CD4-positive, alpha-beta T cell (primary cell): ENCODE results near the gene LDHD. TPM values are rescaled to one million over a fixed set of nuclear protein-coding genes. Genes with fewer than 3 reads are reported as not detected.

Source experiments
- ATAC-seq: fragments of 200-7000 bp; cut with Tn5 transposase; one replicate; pipeline ENCODE4 v1.10.0; 2022; ENCODE audit warnings: mild to moderate bottlenecking; ENCODE audit not compliant: poor library complexity
- CTCF ChIA-PET: fragments of 350-600 bp; sonication (Branson Sonifier 250); formaldehyde crosslinking; loops from one replicate; lab custom pipeline; 2021; ENCODE audit warnings: antibody characterized with exemption, inconsistent platforms; lab: Charles Lee
- POLR2A ChIA-PET: fragments of 350-600 bp; sonication (Branson Sonifier 250); formaldehyde crosslinking; loops from one replicate; lab custom pipeline; 2021; ENCODE audit warnings: antibody characterized with exemption, inconsistent platforms; lab: Charles Lee
- DNase-seq, 14 experiments: peaks; one replicate each; pipeline ENCODE4 v3.0.0-alpha.2; 2013 to 2020; ENCODE audit warnings: mixed read lengths in 2 of 14
- H3K27ac ChIP-seq, 2 donors: one replicate each; pipeline versions ENCODE4 v1.5.1 to v1.7.0; 2013; ENCODE audit warnings: low read length in 2 of 2, low read depth in 1 of 2, mild to moderate bottlenecking in 1 of 2
- H3K27me3 ChIP-seq, 2 experiments: 1 replicate in 1 of 2; 2 replicates in 1 of 2; pipeline versions ENCODE4 v1.6.1 to v1.7.0; 2013; ENCODE audit warnings: low read length in 2 of 2, control low read depth in 1 of 2, mild to moderate bottlenecking in 1 of 2, moderate library complexity in 1 of 2; ENCODE audit not compliant: insufficient read depth in 2 of 2, control insufficient read depth in 1 of 2
- H3K36me3 ChIP-seq: one replicate; pipeline ENCODE4 v1.6.1; 2013; ENCODE audit warnings: low read length, control low read depth; ENCODE audit not compliant: insufficient read depth
- H3K4me1 ChIP-seq: one replicate; pipeline ENCODE4 v1.6.1; 2013; ENCODE audit warnings: low read length, control low read depth; ENCODE audit not compliant: insufficient read depth
- H3K4me3 ChIP-seq: one replicate; pipeline ENCODE4 v1.5.1; 2013; ENCODE audit warnings: mild to moderate bottlenecking, low read length, moderate library complexity
- H3K9me3 ChIP-seq, 2 experiments: 1 replicate in 1 of 2; 2 replicates in 1 of 2; pipeline versions ENCODE4 v1.6.1 to v1.7.0; 2013; ENCODE audit warnings: low read length in 2 of 2, mild to moderate bottlenecking in 2 of 2, control low read depth in 1 of 2, moderate library complexity in 1 of 2; ENCODE audit not compliant: control insufficient read depth in 1 of 2, insufficient read depth in 1 of 2
- H3K27ac Mint-ChIP-seq: one replicate; pipeline ENCODE4 v1.8.0; 2020; ENCODE audit warnings: mixed read lengths
- H3K27me3 Mint-ChIP-seq: one replicate; pipeline ENCODE4 v1.8.0; 2021; ENCODE audit warnings: mixed read lengths
- H3K36me3 Mint-ChIP-seq: one replicate; pipeline ENCODE4 v1.8.0; 2021; ENCODE audit warnings: low read depth, mixed read lengths
- H3K4me1 Mint-ChIP-seq: one replicate; pipeline ENCODE4 v1.8.0; 2021; ENCODE audit warnings: low read depth, mixed read lengths
- H3K4me3 Mint-ChIP-seq: one replicate; pipeline ENCODE4 v1.8.0; 2020; ENCODE audit warnings: mild to moderate bottlenecking, mixed read lengths
- H3K9me3 Mint-ChIP-seq: one replicate; pipeline ENCODE4 v1.8.0; 2020; ENCODE audit warnings: mixed read lengths
- intact Hi-C, 2 experiments: fragments of 100-400 bp; cut with DNase I in 1 of 2; cut with micrococcal nuclease in 1 of 2; formaldehyde crosslinking; loops; one replicate each; pipeline versions ENCODE4 v1.15.1 to v1.9.0; 2023 to 2025; cut with DNase I, micrococcal nuclease
- total RNA-seq, 174 experiments: library from RNA in 2 of 174; stranded (reverse) in 2 of 174; gene quantifications; one replicate each; pipeline ENCODE4 v1.2.3 and lab custom pipeline; 2021 to 2026
- TF ChIP-seq, protein P1 (sequence below): fragments of 200-600 bp; IDR thresholded peaks from one replicate; pipeline ENCODE4 v1.8.0; 2022; ENCODE audit warnings: antibody characterized with exemption, mild to moderate bottlenecking

The LDHD gene
- total RNA-seq, 2 experiments from 2014 or later = not detected

DNA sequence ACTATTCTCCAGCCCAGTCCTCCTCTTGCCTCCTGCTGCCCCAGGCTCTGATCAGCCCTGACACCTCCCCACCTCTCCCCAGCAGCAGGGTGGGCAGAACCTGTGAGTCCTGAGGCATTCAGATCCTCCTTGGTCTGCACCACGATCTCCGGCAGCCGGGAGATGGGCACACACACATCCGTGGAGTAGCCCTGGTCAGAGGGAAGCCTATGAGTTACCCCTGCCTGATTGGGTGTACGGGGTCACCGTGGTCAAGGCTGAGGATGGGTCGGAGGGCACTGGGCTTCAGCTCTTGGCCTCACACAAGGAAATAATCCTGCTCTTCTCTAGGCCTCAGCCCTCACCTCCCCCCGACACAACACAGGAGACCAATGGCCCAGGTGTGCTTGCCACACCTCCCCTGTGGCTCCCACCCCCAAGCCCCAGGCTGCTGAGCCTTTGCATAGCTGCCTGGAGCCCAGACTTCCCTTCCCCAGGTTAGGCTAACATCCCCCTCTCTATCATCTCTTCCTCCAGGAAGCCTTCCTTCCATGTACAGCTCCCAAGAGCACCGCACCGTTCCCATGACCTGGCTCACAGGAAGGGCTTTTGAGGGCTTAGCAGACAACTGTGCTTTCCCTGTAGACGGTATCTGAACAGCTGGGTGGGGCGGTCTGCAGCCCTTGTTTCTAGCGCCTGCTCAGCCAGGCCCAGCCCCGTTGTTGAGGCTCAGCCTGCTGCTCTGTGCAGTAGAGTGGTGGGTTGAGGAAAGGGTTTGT lies 3.7 kb downstream of the LDHD start:
- ATAC-seq (no peak), DNase-seq (no peak)
- H3K9me3 Mint-ChIP-seq = no peaks in the 10 kb centered on the region
- ChIA-PET CTCF (interaction anchor here (5.8 kb wide), 1 partner anchor 14 kb away, joined by 35 read pairs; no protein-coding TSS in a partner anchor), POLR2A (interaction anchor here (3.4 kb wide), 1 partner anchor 115 kb away, joined by 54 read pairs; the partner anchor contains the start of gene ZNRF1)
- H3K27ac Mint-ChIP-seq = no peak overlapping the region
- Histone ChIP-seq H3K36me3 (no peaks in the 10 kb centered on the region), H3K27ac (no peak overlapping the region), H3K9me3 (peaks cover 0 to 5% of the 10 kb centered on the region in 2 experiments), H3K4me3 (no peak overlapping the region), H3K27me3 (peaks cover 4 to 9% of the 10 kb centered on the region in 2 experiments), H3K4me1 (peaks cover 46% of the 10 kb centered on the region)
- H3K4me1 Mint-ChIP-seq = peaks cover 36% of the 10 kb centered on the region
- TF ChIP-seq, protein P1, sequence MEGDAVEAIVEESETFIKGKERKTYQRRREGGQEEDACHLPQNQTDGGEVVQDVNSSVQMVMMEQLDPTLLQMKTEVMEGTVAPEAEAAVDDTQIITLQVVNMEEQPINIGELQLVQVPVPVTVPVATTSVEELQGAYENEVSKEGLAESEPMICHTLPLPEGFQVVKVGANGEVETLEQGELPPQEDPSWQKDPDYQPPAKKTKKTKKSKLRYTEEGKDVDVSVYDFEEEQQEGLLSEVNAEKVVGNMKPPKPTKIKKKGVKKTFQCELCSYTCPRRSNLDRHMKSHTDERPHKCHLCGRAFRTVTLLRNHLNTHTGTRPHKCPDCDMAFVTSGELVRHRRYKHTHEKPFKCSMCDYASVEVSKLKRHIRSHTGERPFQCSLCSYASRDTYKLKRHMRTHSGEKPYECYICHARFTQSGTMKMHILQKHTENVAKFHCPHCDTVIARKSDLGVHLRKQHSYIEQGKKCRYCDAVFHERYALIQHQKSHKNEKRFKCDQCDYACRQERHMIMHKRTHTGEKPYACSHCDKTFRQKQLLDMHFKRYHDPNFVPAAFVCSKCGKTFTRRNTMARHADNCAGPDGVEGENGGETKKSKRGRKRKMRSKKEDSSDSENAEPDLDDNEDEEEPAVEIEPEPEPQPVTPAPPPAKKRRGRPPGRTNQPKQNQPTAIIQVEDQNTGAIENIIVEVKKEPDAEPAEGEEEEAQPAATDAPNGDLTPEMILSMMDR = no peak
- intact Hi-C loops = no loop called here
- no peaks in the 10 kb centered on the region for H3K36me3 Mint-ChIP-seq
- H3K4me3 Mint-ChIP-seq = no peak overlapping the region
- H3K27me3 Mint-ChIP-seq = peaks cover 11% of the 10 kb centered on the region

DNA sequence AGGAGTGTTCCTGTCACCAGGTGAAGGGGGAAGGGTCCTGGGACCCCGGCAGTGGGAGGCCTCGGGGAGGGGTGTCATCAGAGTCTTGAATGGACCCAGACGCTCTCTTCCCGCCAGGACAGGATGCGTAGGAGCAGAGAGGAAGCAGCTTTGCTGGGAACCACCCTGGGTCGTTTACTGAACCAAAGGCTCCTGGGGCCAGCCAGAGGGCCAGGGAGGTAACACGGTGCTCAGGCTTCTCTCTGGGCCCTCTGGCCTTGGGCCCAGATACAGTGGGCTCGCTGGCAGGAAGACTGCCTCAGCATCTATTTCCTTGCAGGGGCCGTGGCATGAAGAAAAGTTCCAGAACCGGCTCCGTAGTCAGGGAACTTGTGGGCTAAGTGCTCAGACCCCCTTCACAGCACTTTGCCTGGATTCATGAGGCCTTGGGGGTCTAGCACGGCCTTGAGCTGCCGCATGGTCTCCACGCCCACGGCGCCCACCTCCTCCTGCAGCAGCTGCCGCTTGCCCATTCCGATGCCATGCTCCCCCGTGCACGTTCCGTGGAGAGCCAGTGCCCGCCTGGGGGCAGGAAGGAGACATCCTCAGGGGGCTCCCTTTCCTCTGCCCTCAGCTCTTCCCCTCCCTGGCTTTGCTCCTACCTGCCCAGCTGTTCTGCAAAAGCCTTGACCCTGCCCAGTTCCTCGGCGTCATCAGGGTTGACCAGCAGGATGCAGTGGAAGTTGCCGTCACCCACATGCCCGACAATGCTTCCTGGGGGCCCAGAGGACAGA lies 4.4 kb downstream of the LDHD start:
- Histone ChIP-seq H3K27me3 (peaks cover 4 to 9% of the 10 kb centered on the region in 2 experiments), H3K9me3 (peaks cover 0 to 5% of the 10 kb centered on the region in 2 experiments), H3K4me1 (peaks cover 52% of the 10 kb centered on the region), H3K27ac (no peak overlapping the region), H3K4me3 (no peak overlapping the region), H3K36me3 (no peaks in the 10 kb centered on the region)
- peaks cover 42% of the 10 kb centered on the region for H3K4me1 Mint-ChIP-seq
- POLR2A ChIA-PET = interaction anchor here (0.7 to 4.8 kb wide), 5 partner anchors 13 to 114 kb away, joined by 3 to 54 read pairs (median 7); partner anchors contain the start of gene ZNRF1
- no peak overlapping the region for H3K27ac Mint-ChIP-seq
- H3K9me3 Mint-ChIP-seq = no peaks in the 10 kb centered on the region
- CTCF ChIA-PET = interaction anchor here (0.8 to 5.8 kb wide), 19 partner anchors 10 to 405 kb away, joined by 3 to 75 read pairs (median 6); partner anchors contain the start of genes WDR59 and ZNRF1
- DNase-seq (no peak), ATAC-seq (no peak)
- H3K36me3 Mint-ChIP-seq = no peaks in the 10 kb centered on the region
- intact Hi-C loops = loop anchor here (1.0 to 2.0 kb wide), 5 partner anchors 114 to 403 kb away; no protein-coding TSS in a partner anchor
- H3K27me3 Mint-ChIP-seq = peaks cover 11% of the 10 kb centered on the region
- TF ChIP-seq, protein P1 = no peak
- no peak overlapping the region for H3K4me3 Mint-ChIP-seq

DNA sequence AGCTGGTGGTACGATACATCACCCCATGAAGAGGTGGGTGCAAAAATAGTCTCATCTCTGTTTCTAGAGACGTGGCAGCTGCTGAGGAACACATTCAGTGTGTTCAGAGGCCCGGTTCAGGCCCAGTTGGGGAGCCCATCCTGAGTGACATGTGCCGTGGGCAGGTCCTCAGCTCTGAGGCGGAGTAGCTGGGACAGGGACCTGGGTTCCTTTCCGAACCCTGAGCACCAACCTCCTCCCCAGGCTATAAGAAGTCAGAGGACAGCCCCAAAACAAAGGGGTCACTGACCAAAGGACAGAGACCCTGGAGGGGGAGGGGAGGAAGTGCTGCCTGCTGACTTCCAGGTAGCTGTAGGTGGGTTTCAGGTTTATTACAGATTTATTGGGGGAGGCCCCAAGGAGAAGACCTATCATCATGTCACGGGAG lies 5.1 kb downstream of the LDHD start:
- Mint-ChIP-seq H3K27me3 (peaks cover 11% of the 10 kb centered on the region), H3K36me3 (no peaks in the 10 kb centered on the region), H3K27ac (peak overlapping the region; percentile 82), H3K4me3 (no peak overlapping the region), H3K4me1 (peaks cover 48% of the 10 kb centered on the region), H3K9me3 (no peaks in the 10 kb centered on the region)
- no peak overlapping the region for H3K4me3 ChIP-seq
- H3K9me3 ChIP-seq = peaks cover 0 to 5% of the 10 kb centered on the region in 2 experiments
- TF ChIP-seq, protein P1 = peak; percentile 39
- ChIA-PET CTCF (interaction anchor here (0.6 to 5.8 kb wide), 28 partner anchors 9 to 406 kb away, joined by 3 to 75 read pairs (median 5); partner anchors contain the start of genes WDR59 and ZNRF1), POLR2A (interaction anchor here (0.7 to 4.8 kb wide), 9 partner anchors 12 to 653 kb away, joined by 3 to 54 read pairs (median 4); partner anchors contain the start of genes WDR59 and ZNRF1)
- H3K4me1 ChIP-seq = peaks cover 56% of the 10 kb centered on the region
- H3K27ac ChIP-seq = no peak overlapping the region
- DNase-seq (no peak), ATAC-seq (peak; percentile 9)
- H3K36me3 ChIP-seq = no peaks in the 10 kb centered on the region
- intact Hi-C loops = loop anchor here (1.0 to 2.0 kb wide), 5 partner anchors 113 to 403 kb away; no protein-coding TSS in a partner anchor
- H3K27me3 ChIP-seq = peaks cover 4 to 9% of the 10 kb centered on the region in 2 experiments
